ENCODE measurements around the gene PDCL2. TPM values are rescaled to one million over a fixed set of nuclear protein-coding genes. Genes with fewer than 3 reads are reported as not detected.

Gene PDCL2
- total RNA-seq, 1 experiment from 2014 or later: not detected

- no peaks in the 10 kb centered on the region for H3K4me1 ChIP-seq (ENCODE audit: insufficient read depth, low read length, poor library complexity, severe bottlenecking)
- ChIA-PET POLR2A (ENCODE audit: low non-redundant PET) (no interaction called here), CTCF (no interaction called here)
- H3K36me3 ChIP-seq (ENCODE audit: insufficient read depth, low read length, poor library complexity, severe bottlenecking): no peaks in the 10 kb centered on the region
- no peaks in the 10 kb centered on the region for H3K9me3 ChIP-seq (ENCODE audit: low read depth, low read length, poor library complexity, severe bottlenecking)
- H3K4me3 ChIP-seq (ENCODE audit: low read depth, low read length, poor library complexity, severe bottlenecking): no peak overlapping the region
- no TSS peak for BruUV-seq (replicated peaks)
- no peaks in the 10 kb centered on the region for H3K27me3 ChIP-seq (replicated peaks; ENCODE audit: insufficient read depth, low read depth, low read length, poor library complexity)
- no peak for DNase-seq (ENCODE audit: low spot score)
- TF ChIP-seq EZH2 (IDR thresholded peaks at IDR 0.05; ENCODE audit: borderline replicate concordance, low read depth, low read length, poor library complexity, severe bottlenecking) (no peak), CTCF (conservative IDR thresholded peaks at IDR 0.05; ENCODE audit: low read depth, low read length) (no peak)
- H3K27ac ChIP-seq (ENCODE audit: low read depth, low read length, poor library complexity, severe bottlenecking): no peak overlapping the region
- intact Hi-C loops (cut with micrococcal nuclease; ENCODE audit: unreplicated experiment): no loop called here
Observed at GRCh38 chr4:55617587-55618197, 25.6 kb upstream of the PDCL2 start.

- TF ChIP-seq EZH2 (IDR thresholded peaks at IDR 0.05; ENCODE audit: borderline replicate concordance, low read depth, low read length, poor library complexity, severe bottlenecking): no peak
- no peak for TF ChIP-seq CTCF (conservative IDR thresholded peaks at IDR 0.05; ENCODE audit: low read depth, low read length)
- DNase-seq (ENCODE audit: low spot score): peak; percentile 3
- POLR2A ChIA-PET (ENCODE audit: low non-redundant PET): interaction anchor here (0.6 kb wide), 1 partner anchor 25 kb away, joined by 3 read pairs; no protein-coding TSS in a partner anchor
Observed at GRCh38 chr4:55615008-55615407, 23.0 kb upstream of the PDCL2 start.

GRCh38 chr4:55613621-55614020 is 21.6 kb upstream of the PDCL2 start:
- TF ChIP-seq CTCF (conservative IDR thresholded peaks at IDR 0.05; ENCODE audit: low read depth, low read length): no peak
- TF ChIP-seq EZH2 (IDR thresholded peaks at IDR 0.05; ENCODE audit: borderline replicate concordance, low read depth, low read length, poor library complexity, severe bottlenecking): no peak
- Histone ChIP-seq H3K4me3 (ENCODE audit: low read depth, low read length, poor library complexity, severe bottlenecking) (no peak overlapping the region), H3K36me3 (ENCODE audit: insufficient read depth, low read length, poor library complexity, severe bottlenecking) (no peaks in the 10 kb centered on the region), H3K9me3 (ENCODE audit: low read depth, low read length, poor library complexity, severe bottlenecking) (no peaks in the 10 kb centered on the region), H3K27ac (ENCODE audit: low read depth, low read length, poor library complexity, severe bottlenecking) (no peak overlapping the region), H3K4me1 (ENCODE audit: insufficient read depth, low read length, poor library complexity, severe bottlenecking) (no peaks in the 10 kb centered on the region), H3K27me3 (replicated peaks; ENCODE audit: insufficient read depth, low read depth, low read length, poor library complexity) (no peaks in the 10 kb centered on the region)
- no TSS peak for BruUV-seq (replicated peaks)
- intact Hi-C loops (cut with micrococcal nuclease; ENCODE audit: unreplicated experiment): no loop called here
- POLR2A ChIA-PET (ENCODE audit: low non-redundant PET): no interaction called here
- CTCF ChIA-PET: no interaction called here
- no peak for DNase-seq (ENCODE audit: low spot score)

More at GRCh38 chr4:55615008-55615407, 23.0 kb upstream of the PDCL2 start:
- Histone ChIP-seq H3K27me3 (replicated peaks; ENCODE audit: insufficient read depth, low read depth, low read length, poor library complexity) (no peaks in the 10 kb centered on the region), H3K27ac (ENCODE audit: low read depth, low read length, poor library complexity, severe bottlenecking) (no peak overlapping the region), H3K9me3 (ENCODE audit: low read depth, low read length, poor library complexity, severe bottlenecking) (no peaks in the 10 kb centered on the region), H3K36me3 (ENCODE audit: insufficient read depth, low read length, poor library complexity, severe bottlenecking) (no peaks in the 10 kb centered on the region), H3K4me3 (ENCODE audit: low read depth, low read length, poor library complexity, severe bottlenecking) (no peak overlapping the region), H3K4me1 (ENCODE audit: insufficient read depth, low read length, poor library complexity, severe bottlenecking) (no peaks in the 10 kb centered on the region)
- intact Hi-C loops (cut with micrococcal nuclease; ENCODE audit: unreplicated experiment): no loop called here
- no TSS peak for BruUV-seq (replicated peaks)
- CTCF ChIA-PET: no interaction called here

All from A673 (cell line).